Gastrocnemius medialis (tissue), 4 donors: Measurements from ENCODE around the gene HBD. TPM values are rescaled to one million over a fixed set of nuclear protein-coding genes. Genes with fewer than 3 reads are reported as not detected.

Source experiments
- ATAC-seq, 2 donors: fragments of 150-250 bp; one replicate each; pipeline ENCODE4 v1.9.1; 2016
- DNase-seq, 2 donors: peaks; one replicate each; pipeline ENCODE4 v3.0.0-alpha.2; 2019
- H3K27ac ChIP-seq, 4 donors: fragments of 200-600 bp; sonication (generic); 1 replicate in 1 of 4; 2 replicates in 3 of 4; pipeline ENCODE4 v1.5.1; 2016 to 2018; ENCODE audit warnings: mild to moderate bottlenecking in 2 of 4, moderate library complexity in 1 of 4
- H3K27me3 ChIP-seq, 3 donors: fragments of 200-600 bp; sonication (generic) in 2 of 3; 1 replicate in 1 of 3; 2 replicates in 2 of 3; pipeline versions ENCODE4 v1.5.1 to v1.6.0; 2016 to 2019; ENCODE audit warnings: mild to moderate bottlenecking in 1 of 3, moderate library complexity in 1 of 3
- H3K36me3 ChIP-seq, 2 donors: fragments of 200-600 bp; sonication (generic) in 1 of 2; one replicate each; pipeline ENCODE4 v1.5.1; 2017 to 2018
- H3K4me1 ChIP-seq, 2 donors: fragments of 200-600 bp; sonication (generic) in 1 of 2; one replicate each; pipeline ENCODE4 v1.5.1; 2016 to 2017; ENCODE audit warnings: mild to moderate bottlenecking in 2 of 2
- H3K4me3 ChIP-seq, 4 donors: fragments of 200-600 bp; sonication (generic) in 3 of 4; 1 replicate in 1 of 4; 2 replicates in 3 of 4; pipeline ENCODE4 v1.5.1; 2016 to 2019; ENCODE audit warnings: mild to moderate bottlenecking in 2 of 4
- H3K9me3 ChIP-seq, 3 donors: fragments of 200-600 bp; sonication (generic) in 2 of 3; 1 replicate in 1 of 3; 2 replicates in 2 of 3; pipeline ENCODE4 v1.5.1; 2016 to 2019
- POLR2A ChIP-seq, 2 donors: fragments of 450-650 bp; IDR thresholded peaks; one replicate each; pipeline ENCODE4 v1.6.1; 2017; ENCODE audit warnings: antibody characterized with exemption in 2 of 2, mild to moderate bottlenecking in 2 of 2, moderate library complexity in 2 of 2
- in situ Hi-C, 4 donors: fragments of 200-750 bp; cut with MboI; loops; one replicate each; pipeline versions ENCODE4 v1.15.0 to v1.8.0; 2017; ENCODE audit warnings: low sequenced_read_pairs in 4 of 4
- intact Hi-C: fragments of 100-400 bp; cut with DNase I; formaldehyde crosslinking; loops from one replicate; pipeline ENCODE4 v1.15.1; 2023; ENCODE audit warnings: low total_unique reads
- total RNA-seq, 4 donors: library from RNA; depleted of rRNA; stranded (reverse); fragments of >200 nt; gene quantifications; one replicate each; pipeline versions ENCODE4 v1.1.0 to v1.2.3, GENCODE V29; 2016
- TF ChIP-seq, protein P1 (sequence below), 5 experiments: fragments of 450-650 bp in 3 of 5; fragments of 200-600 bp in 2 of 5; sonication (generic) in 2 of 5; IDR thresholded peaks in 4 of 5; conservative IDR thresholded peaks in 1 of 5; 1 replicate in 4 of 5; 2 replicates in 1 of 5; pipeline ENCODE4 v1.5.1; 2016 to 2019; ENCODE audit warnings: antibody characterized with exemption in 5 of 5, mild to moderate bottlenecking in 3 of 5, moderate library complexity in 3 of 5

The HBD gene
- total RNA-seq = not detected

DNA sequence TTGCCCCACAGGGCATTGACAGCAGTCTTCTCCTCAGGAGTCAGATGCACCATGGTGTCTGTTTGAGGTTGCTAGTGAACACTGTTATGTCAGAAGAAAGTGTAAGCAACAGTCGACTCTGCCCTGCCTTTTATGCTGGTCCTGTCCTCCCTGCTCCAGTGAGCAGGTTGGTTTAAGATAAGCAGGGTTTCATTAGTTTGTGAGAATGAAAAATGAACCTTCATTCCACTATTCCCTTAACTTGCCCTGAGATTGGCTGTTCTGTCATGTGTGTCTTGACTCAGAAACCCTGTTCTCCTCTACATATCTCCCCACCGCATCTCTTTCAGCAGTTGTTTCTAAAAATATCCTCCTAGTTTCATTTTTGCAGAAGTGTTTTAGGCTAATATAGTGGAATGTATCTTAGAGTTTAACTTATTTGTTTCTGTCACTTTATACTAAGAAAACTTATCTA lies at the start of gene HBD:
HBD (minus strand) TSS at position 103 of the 454 bp plus-strand sequence; CDS start at position 53, 50 bp downstream.
- intact Hi-C loops (no loop called here), in situ Hi-C loops (no loop called here)
- Histone ChIP-seq H3K4me1 (no peaks in the 10 kb centered on the region), H3K4me3 (no peak within 1 kb of the TSS), H3K36me3 (no peaks in the 10 kb centered on the region), H3K27ac (no peak within 1 kb of the TSS), H3K9me3 (no peaks in the 10 kb centered on the region), H3K27me3 (no peaks in the 10 kb centered on the region)
- ATAC-seq = no peak
- TF ChIP-seq POLR2A (IDR thresholded peaks at IDR 0.05) = no peak
- TF ChIP-seq, protein P1, sequence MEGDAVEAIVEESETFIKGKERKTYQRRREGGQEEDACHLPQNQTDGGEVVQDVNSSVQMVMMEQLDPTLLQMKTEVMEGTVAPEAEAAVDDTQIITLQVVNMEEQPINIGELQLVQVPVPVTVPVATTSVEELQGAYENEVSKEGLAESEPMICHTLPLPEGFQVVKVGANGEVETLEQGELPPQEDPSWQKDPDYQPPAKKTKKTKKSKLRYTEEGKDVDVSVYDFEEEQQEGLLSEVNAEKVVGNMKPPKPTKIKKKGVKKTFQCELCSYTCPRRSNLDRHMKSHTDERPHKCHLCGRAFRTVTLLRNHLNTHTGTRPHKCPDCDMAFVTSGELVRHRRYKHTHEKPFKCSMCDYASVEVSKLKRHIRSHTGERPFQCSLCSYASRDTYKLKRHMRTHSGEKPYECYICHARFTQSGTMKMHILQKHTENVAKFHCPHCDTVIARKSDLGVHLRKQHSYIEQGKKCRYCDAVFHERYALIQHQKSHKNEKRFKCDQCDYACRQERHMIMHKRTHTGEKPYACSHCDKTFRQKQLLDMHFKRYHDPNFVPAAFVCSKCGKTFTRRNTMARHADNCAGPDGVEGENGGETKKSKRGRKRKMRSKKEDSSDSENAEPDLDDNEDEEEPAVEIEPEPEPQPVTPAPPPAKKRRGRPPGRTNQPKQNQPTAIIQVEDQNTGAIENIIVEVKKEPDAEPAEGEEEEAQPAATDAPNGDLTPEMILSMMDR (IDR thresholded peaks at IDR 0.05 in 4 of 5, conservative IDR thresholded peaks at IDR 0.05 in 1 of 5) = no peak
- DNase-seq = no peak

DNA sequence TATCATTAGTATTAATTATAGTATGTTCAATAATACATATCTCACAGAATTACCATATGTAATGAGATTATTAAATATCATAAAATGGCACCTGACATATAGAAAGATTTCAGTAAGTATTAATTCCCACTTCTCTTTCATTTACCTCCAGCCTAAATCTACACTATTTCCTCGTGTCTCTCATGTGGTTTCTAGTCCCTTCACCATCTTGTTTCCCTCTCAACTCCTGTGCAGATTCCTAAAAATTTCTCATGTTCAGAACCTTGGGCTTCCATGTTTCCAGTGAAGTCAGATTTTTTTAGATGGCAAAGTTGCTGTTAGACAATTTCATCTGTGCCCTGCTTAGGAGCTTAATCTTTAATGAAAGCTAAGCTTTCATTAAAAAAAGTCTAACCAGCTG lies 49.6 kb upstream of the HBD start:
- Histone ChIP-seq H3K9me3 (no peaks in the 10 kb centered on the region), H3K27me3 (no peaks in the 10 kb centered on the region), H3K4me3 (no peak overlapping the region), H3K36me3 (no peaks in the 10 kb centered on the region), H3K4me1 (no peaks in the 10 kb centered on the region), H3K27ac (no peak overlapping the region)
- intact Hi-C loops (no loop called here), in situ Hi-C loops (no loop called here)
- TF ChIP-seq POLR2A (IDR thresholded peaks at IDR 0.05) = no peak
- TF ChIP-seq, protein P1 (IDR thresholded peaks at IDR 0.05 in 4 of 5, conservative IDR thresholded peaks at IDR 0.05 in 1 of 5) = no peak
- DNase-seq = no peak
- ATAC-seq = no peak

DNA sequence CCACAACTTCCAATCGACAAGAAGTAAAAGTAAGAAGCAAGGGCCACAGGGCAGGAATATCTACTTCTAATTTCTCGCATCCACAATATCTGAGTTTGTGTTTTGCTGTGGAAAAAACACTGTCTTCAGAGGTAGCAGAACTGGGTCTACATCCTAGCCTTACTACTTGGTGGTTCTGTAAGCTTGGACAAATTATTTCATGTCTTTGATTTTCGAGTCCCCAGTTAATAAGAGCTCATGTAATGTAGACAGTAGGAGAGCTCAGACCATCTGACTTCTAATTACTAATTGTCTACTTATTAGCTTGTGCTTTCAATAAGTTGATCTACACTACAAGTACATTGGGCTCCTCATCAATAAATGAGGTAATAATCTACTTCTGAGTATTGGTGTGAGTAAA lies 48.8 kb upstream of the HBD start:
- Histone ChIP-seq H3K9me3 (no peaks in the 10 kb centered on the region), H3K4me1 (no peaks in the 10 kb centered on the region), H3K27ac (no peak overlapping the region), H3K36me3 (no peaks in the 10 kb centered on the region), H3K4me3 (no peak overlapping the region), H3K27me3 (no peaks in the 10 kb centered on the region)
- ATAC-seq = no peak
- intact Hi-C loops = no loop called here
- no peak for DNase-seq
- in situ Hi-C loops = no loop called here
- TF ChIP-seq, protein P1 (IDR thresholded peaks at IDR 0.05 in 4 of 5, conservative IDR thresholded peaks at IDR 0.05 in 1 of 5) = no peak
- TF ChIP-seq POLR2A (IDR thresholded peaks at IDR 0.05) = no peak

DNA sequence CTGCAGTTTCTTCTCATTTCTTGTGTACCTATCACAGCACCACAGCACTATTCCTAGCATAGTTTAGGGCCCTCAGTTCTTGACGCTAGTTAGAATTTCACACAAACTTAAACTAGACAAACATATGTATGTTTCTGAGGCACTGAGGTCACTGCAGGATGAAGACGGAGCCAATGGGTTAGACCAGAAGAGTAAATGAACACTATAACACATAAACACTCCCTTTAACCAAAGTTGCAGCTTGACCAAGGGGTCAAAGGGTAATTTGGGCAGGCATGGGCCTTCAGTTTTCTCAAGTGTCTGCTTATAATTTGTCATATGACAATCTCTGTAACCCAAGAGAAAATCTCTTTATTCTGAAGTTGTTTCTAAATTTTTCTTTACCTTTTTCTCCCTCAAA lies 48.3 kb upstream of the HBD start:
- H3K4me1 ChIP-seq = no peaks in the 10 kb centered on the region
- in situ Hi-C loops = no loop called here
- H3K27me3 ChIP-seq = no peaks in the 10 kb centered on the region
- no peaks in the 10 kb centered on the region for H3K9me3 ChIP-seq
- intact Hi-C loops = no loop called here
- no peak for ATAC-seq
- H3K36me3 ChIP-seq = no peaks in the 10 kb centered on the region
- TF ChIP-seq POLR2A (IDR thresholded peaks at IDR 0.05) = no peak
- TF ChIP-seq, protein P1 (IDR thresholded peaks at IDR 0.05 in 4 of 5, conservative IDR thresholded peaks at IDR 0.05 in 1 of 5) = no peak
- no peak for DNase-seq
- H3K4me3 ChIP-seq = no peak overlapping the region
- no peak overlapping the region for H3K27ac ChIP-seq

DNA sequence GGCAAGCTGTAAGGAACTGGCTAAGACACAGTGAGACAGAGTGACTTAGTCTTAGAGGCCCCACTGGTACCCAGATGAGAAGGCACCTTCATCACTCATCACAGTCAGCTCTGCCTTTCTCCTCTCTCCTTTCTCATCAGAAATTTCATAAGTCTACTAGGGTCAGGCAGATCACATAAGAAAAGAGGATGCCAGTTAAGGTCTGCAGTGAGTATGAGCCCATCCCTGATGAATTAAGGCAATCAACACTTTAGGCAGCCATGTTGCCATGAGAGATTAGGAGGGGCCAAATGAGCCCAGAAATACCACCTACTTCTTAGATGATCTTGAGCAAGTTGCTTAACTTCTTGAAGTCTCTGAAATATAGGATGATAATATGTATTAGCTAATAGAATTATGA lies 47.3 kb upstream of the HBD start:
- Histone ChIP-seq H3K27ac (no peak overlapping the region), H3K4me3 (no peak overlapping the region), H3K4me1 (no peaks in the 10 kb centered on the region), H3K36me3 (no peaks in the 10 kb centered on the region), H3K9me3 (no peaks in the 10 kb centered on the region), H3K27me3 (no peaks in the 10 kb centered on the region)
- in situ Hi-C loops (no loop called here), intact Hi-C loops (no loop called here)
- TF ChIP-seq POLR2A (IDR thresholded peaks at IDR 0.05) = no peak
- TF ChIP-seq, protein P1 (IDR thresholded peaks at IDR 0.05 in 4 of 5, conservative IDR thresholded peaks at IDR 0.05 in 1 of 5) = no peak
- ATAC-seq = no peak
- no peak for DNase-seq
